Mononuclear cell (primary cell): ENCODE results near the gene GATA6. TPM values are rescaled to one million over a fixed set of nuclear protein-coding genes. Genes with fewer than 3 reads are reported as not detected.

Experiments
- total RNA-seq: library from RNA; depleted of rRNA; stranded (reverse); fragments of >200 nt; gene quantifications from one replicate; pipeline ENCODE4 v1.2.3, GENCODE V29; 2012

The GATA6 gene
- total RNA-seq, 1 donor, result 0.10 TPM

Other genes with a start within 250 kb of the GATA6 start
- gene CTAGE1, start 248.3 kb downstream of the GATA6 start, total RNA-seq, result 0.10 TPM